Muscle layer of colon (tissue), 2 donors: Measurements from ENCODE around the gene SDC1.
"Not testable (repeated sequence)": the region's sequence is repeated elsewhere in the genome, so short reads cannot be mapped to it uniquely, and the experiment has no call there.

Experiments used
- H3K27ac ChIP-seq: one replicate; pipeline ENCODE4 v1.7.0; 2013; ENCODE audit warnings: low read depth, mild to moderate bottlenecking, low read length, moderate library complexity
- H3K27me3 ChIP-seq, 2 donors: one replicate each; pipeline ENCODE4 v1.7.0; 2013; ENCODE audit warnings: low read length in 2 of 2, mild to moderate bottlenecking in 2 of 2; ENCODE audit not compliant: insufficient read depth in 2 of 2, control insufficient read depth in 1 of 2
- H3K36me3 ChIP-seq: one replicate; pipeline ENCODE4 v1.7.0; 2013; ENCODE audit warnings: mild to moderate bottlenecking, low read length; ENCODE audit not compliant: insufficient read depth
- H3K4me1 ChIP-seq: one replicate; pipeline ENCODE4 v1.7.0; 2013; ENCODE audit warnings: mild to moderate bottlenecking, low read length; ENCODE audit not compliant: insufficient read depth
- H3K4me3 ChIP-seq, 2 donors: one replicate each; pipeline ENCODE4 v1.7.0; 2013; ENCODE audit warnings: low read length in 2 of 2, low read depth in 1 of 2, mild to moderate bottlenecking in 1 of 2, moderate library complexity in 1 of 2
- H3K9ac ChIP-seq: one replicate; pipeline ENCODE4 v1.7.0; 2013; ENCODE audit warnings: low read length
- H3K9me3 ChIP-seq: one replicate; pipeline ENCODE4 v1.7.0; 2013; ENCODE audit warnings: mild to moderate bottlenecking, low read length
- donor health status: abdominal sarcoma.
- donor health status: Adenocarcinoma of cecum.

SDC1 gene

DNA sequence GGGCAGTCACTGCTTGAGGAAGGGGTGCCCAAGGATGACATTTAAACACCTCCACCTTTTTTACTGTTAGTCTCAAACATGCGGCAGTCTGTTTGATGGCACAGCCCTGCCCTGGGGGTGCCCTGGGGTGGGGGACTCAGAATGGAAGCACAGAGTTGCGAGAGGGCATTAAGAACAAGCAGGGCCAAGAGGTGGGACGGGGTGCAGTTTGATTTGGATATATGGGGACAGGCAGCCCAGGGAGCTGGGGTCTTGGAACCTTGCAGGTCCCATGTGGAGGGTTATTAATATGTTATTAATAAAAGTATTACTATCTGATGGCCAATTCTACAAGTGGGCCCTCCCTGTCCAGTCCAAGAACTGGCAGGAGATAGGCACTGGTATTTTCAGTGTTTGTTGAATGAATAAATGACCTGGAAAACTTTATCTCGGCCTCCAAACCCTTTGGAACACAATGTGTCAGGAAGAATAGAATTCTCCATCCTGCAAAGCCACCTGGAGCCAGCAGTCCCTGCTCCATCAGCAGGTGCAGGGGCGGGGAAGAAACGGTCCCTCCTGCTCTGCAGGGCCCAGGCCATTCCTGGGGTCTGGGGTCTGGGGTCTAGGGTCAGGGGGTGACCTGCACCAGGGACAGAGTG, 25.2 kb downstream of the SDC1 start:
- Histone ChIP-seq H3K36me3 (no peaks in the 10 kb centered on the region), H3K27me3 (no peaks in the 10 kb centered on the region), H3K9ac (no peak overlapping the region), H3K9me3 (no peaks in the 10 kb centered on the region), H3K27ac (no peak overlapping the region), H3K4me3 (no peak overlapping the region), H3K4me1 (no peaks in the 10 kb centered on the region)

DNA sequence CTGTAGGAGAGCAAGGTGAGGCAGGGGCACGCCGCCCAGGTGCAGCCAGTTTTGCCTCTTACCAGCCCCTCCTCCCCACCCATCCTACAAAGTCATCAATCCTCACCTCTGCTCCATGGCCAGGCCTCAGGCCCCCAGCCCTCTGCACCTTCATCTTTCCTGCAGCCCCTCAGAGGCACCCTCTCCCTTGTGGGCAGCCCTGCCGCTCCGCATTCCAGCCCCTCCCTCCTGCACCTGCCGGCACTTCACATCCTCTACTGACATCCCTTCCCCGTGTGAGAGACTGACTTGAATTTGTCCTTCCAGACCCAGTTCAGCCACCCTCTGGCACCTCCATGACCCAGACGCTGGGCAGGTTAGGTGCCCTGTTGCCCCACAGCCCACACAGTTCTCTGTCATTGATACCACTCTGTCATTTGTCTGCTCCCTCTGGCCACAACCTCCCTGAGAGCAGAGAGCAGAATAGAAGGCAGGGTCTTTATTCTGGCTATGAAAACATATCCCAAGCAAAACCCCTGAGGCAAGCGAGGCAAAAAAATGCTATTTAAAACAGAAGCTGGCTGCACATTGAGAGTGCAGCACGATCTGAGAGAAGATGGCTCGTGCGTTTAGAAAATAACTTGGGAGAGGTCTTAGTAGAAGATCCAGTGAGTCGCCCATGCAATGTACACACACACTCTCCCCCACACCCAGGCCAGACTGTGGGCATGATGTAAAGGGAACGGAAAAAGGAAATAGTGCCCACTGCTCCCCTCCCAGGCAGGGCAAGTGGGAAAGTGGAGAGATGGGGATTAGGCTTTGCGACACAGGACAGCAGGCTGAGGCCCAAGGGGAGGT, 25.9 kb downstream of the SDC1 start:
- no peaks in the 10 kb centered on the region for H3K9me3 ChIP-seq
- H3K27me3 ChIP-seq: no peaks in the 10 kb centered on the region
- H3K4me1 ChIP-seq: no peaks in the 10 kb centered on the region
- no peak overlapping the region for H3K9ac ChIP-seq
- H3K27ac ChIP-seq: no peak overlapping the region
- no peaks in the 10 kb centered on the region for H3K36me3 ChIP-seq
- no peak overlapping the region for H3K4me3 ChIP-seq

DNA sequence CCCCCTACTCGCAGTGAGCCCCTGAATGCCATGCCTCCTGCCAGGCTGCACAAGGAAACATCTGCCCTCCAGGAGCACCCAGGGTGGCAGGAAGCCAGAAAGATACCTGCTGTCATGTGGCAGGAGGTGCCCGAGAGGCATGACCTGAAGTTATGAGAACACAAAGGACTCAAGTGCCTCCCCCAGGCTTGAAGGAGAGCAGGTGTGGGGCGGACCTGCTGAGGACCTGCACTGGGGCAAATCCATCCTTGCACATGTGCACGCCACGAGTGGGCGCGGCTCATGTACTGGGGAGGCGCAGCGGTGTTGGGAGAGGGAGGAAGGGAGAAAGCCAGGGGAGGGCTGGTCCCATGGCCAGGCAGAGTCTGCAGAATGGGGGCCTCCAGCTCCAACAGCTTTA, 26.9 kb downstream of the SDC1 start:
- no peaks in the 10 kb centered on the region for H3K27me3 ChIP-seq
- H3K4me3 ChIP-seq: no peak overlapping the region
- no peak overlapping the region for H3K9ac ChIP-seq
- no peak overlapping the region for H3K27ac ChIP-seq
- no peaks in the 10 kb centered on the region for H3K4me1 ChIP-seq
- no peaks in the 10 kb centered on the region for H3K36me3 ChIP-seq
- H3K9me3 ChIP-seq: no peaks in the 10 kb centered on the region

- Histone ChIP-seq H3K4me3 (no peak overlapping the region), H3K27me3 (no peaks in the 10 kb centered on the region), H3K36me3 (no peaks in the 10 kb centered on the region), H3K9me3 (no peaks in the 10 kb centered on the region), H3K9ac (no peak overlapping the region), H3K4me1 (no peaks in the 10 kb centered on the region), H3K27ac (no peak overlapping the region)
Observed at GRCh38 chr2:20197192-20197591, 27.7 kb downstream of the SDC1 start.

- H3K4me1 ChIP-seq: peaks cover 3% of the 10 kb centered on the region
- no peak overlapping the region for H3K27ac ChIP-seq
Observed at GRCh38 chr2:20196657-20197161, 28.2 kb downstream of the SDC1 start.

DNA sequence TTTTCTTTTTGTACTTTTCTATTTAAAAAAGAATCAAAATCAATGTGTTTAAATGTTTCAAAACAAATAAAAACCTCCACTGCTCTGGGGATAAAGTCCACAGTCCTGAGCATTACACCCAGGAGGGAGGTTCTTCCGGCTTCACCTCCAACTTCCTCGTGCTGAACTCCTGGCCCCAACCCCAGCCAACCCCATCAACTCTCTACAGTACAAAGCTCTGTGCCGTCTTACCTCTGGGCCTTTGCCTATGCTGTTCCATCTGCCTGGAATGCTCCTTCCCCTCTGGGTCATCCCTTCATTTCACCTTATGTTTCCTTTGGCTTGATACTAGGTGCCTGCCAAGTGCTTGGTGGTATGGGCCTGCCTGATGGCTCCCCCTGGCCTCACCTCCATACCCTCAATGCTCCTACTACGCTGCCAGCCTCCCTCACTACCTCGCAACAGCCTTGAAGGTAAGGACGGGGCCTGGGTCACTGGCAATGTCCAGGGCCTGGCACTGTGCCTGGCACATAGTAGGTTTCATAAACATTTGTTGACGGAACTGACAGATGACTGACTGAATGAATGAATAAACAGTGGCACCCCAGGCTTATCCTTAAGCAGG, 28.8 kb downstream of the SDC1 start:
- Histone ChIP-seq H3K9ac (no peak overlapping the region), H3K27ac (no peak overlapping the region), H3K4me3 (no peak overlapping the region)

More at GRCh38 chr2:20196657-20197161, 28.2 kb downstream of the SDC1 start:
- no peaks in the 10 kb centered on the region for H3K9me3 ChIP-seq
- H3K9ac ChIP-seq: no peak overlapping the region
- H3K27me3 ChIP-seq: no peaks in the 10 kb centered on the region
- no peaks in the 10 kb centered on the region for H3K36me3 ChIP-seq
- H3K4me3 ChIP-seq: no peak overlapping the region

DNA sequence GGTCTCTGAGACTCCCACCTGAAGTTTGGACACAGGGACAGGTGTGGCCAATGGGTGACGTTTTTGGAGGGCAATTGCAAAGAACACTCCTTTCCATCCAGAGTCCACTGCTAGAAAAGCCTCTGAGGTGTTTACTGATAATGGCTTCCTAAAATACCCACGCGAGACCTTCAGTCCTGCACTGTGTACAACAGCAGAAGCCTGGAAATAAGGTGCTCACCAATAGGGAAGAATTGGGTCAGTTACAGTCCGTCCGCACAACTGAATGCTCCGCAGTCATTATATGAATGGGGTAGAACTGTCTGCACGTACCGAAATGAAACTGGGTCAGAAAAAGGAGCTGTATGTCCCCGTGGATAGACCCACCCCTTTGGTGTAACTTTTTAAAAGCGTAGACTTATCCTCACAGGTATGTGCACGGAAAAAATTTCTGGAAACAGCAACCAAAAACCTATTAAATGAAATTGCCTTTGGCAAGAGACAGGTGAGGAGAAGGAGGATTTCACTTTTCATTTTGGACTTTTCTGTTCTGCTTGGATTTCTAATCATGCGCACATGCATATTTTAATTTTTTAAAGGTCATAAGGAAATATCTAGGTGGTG, 29.4 kb downstream of the SDC1 start:
- Histone ChIP-seq H3K27me3 (no peaks in the 10 kb centered on the region), H3K4me1 (peaks cover 3% of the 10 kb centered on the region), H3K4me3 (no peak overlapping the region), H3K9ac (no peak overlapping the region), H3K27ac (no peak overlapping the region), H3K9me3 (no peaks in the 10 kb centered on the region), H3K36me3 (no peaks in the 10 kb centered on the region)

More for the DNA sequence above, 28.8 kb downstream of the SDC1 start:
- Histone ChIP-seq H3K27me3 (no peaks in the 10 kb centered on the region), H3K36me3 (no peaks in the 10 kb centered on the region), H3K9me3 (no peaks in the 10 kb centered on the region), H3K4me1 (peaks cover 3% of the 10 kb centered on the region)

- not testable (repeated sequence) for H3K4me1 ChIP-seq, H3K9ac ChIP-seq, H3K27ac ChIP-seq
Observed at GRCh38 chr2:20195016-20195411, 29.9 kb downstream of the SDC1 start.

GRCh38 chr2:20194097-20195015, 30.6 kb downstream of the SDC1 start:
- Histone ChIP-seq H3K27me3 (no peaks in the 10 kb centered on the region), H3K9me3 (no peaks in the 10 kb centered on the region), H3K4me1 (peaks cover 3% of the 10 kb centered on the region), H3K27ac (no peak overlapping the region), H3K4me3 (no peak overlapping the region), H3K36me3 (no peaks in the 10 kb centered on the region), H3K9ac (no peak overlapping the region)

More at GRCh38 chr2:20195016-20195411, 29.9 kb downstream of the SDC1 start:
- not testable (repeated sequence) for H3K4me3 ChIP-seq, H3K9me3 ChIP-seq, H3K27me3 ChIP-seq, H3K36me3 ChIP-seq

DNA sequence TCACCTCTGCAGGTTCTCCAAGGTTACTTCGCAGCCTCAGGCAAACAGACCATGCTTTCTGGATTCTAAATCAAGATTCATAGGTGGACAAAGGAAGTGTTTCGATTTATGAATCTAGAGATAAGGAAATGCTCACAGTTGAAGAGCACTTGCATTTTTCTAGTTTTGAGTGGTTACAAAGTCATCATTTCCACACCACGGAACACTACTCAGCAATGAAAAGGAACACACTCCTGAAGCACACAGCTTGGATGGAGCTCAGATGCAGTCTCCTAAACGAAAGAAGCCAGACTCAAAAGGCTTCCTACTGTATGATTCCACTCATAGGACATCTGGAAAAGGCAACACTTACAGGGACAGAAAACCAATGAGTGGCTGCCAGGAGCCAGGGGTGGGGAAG, 31.7 kb downstream of the SDC1 start:
- Histone ChIP-seq H3K27me3 (no peaks in the 10 kb centered on the region), H3K27ac (no peak overlapping the region), H3K9ac (no peak overlapping the region), H3K4me3 (no peak overlapping the region), H3K4me1 (peaks cover 3% of the 10 kb centered on the region), H3K36me3 (no peaks in the 10 kb centered on the region), H3K9me3 (no peaks in the 10 kb centered on the region)
